GM15510 (cell line): Measurements from ENCODE around the gene SLC12A7.

Experiments used
- POLR2A ChIP-seq: IDR thresholded peaks from 3 replicates; pipeline ENCODE4 v1.6.1; 2011; ENCODE audit warnings: borderline replicate concordance; ENCODE audit not compliant: insufficient read length; ENCODE audit errors: extremely low read depth

SLC12A7 gene

GRCh38 chr5:1111727-1112289 is at the start of gene SLC12A7:
TSS of gene SLC12A7 (minus strand) at chr5:1112063. CDS start at chr5:1111991, 72 bp downstream.
- TF ChIP-seq POLR2A: peak; percentile 61

GRCh38 chr5:1161108-1161832 is 49.4 kb upstream of the SLC12A7 start:
- no peak for TF ChIP-seq POLR2A

- no peak for TF ChIP-seq POLR2A
Observed at GRCh38 chr5:1159774-1160406, 48.0 kb upstream of the SLC12A7 start.

GRCh38 chr5:1159341-1159675 is 47.4 kb upstream of the SLC12A7 start:
- TF ChIP-seq POLR2A: no peak

GRCh38 chr5:1158647-1159340 is 46.9 kb upstream of the SLC12A7 start:
- TF ChIP-seq POLR2A: no peak

- no peak for TF ChIP-seq POLR2A
Observed at GRCh38 chr5:1156754-1157460, 45.0 kb upstream of the SLC12A7 start.

GRCh38 chr5:1156033-1156753 is 44.3 kb upstream of the SLC12A7 start:
- no peak for TF ChIP-seq POLR2A

- TF ChIP-seq POLR2A: no peak
Observed at GRCh38 chr5:1155191-1156032, 43.5 kb upstream of the SLC12A7 start.

GRCh38 chr5:1153428-1153827 is 41.6 kb upstream of the SLC12A7 start:
- TF ChIP-seq POLR2A: no peak

GRCh38 chr5:1152771-1153282 is 41.0 kb upstream of the SLC12A7 start:
- no peak for TF ChIP-seq POLR2A

- TF ChIP-seq POLR2A: no peak
Observed at GRCh38 chr5:1152156-1152555, 40.3 kb upstream of the SLC12A7 start.

GRCh38 chr5:1151316-1151715 is 39.5 kb upstream of the SLC12A7 start:
- TF ChIP-seq POLR2A: no peak

- TF ChIP-seq POLR2A: no peak
Observed at GRCh38 chr5:1150866-1151265, 39.0 kb upstream of the SLC12A7 start.

- no peak for TF ChIP-seq POLR2A
Observed at GRCh38 chr5:1144638-1145396, 33.0 kb upstream of the SLC12A7 start.
